ENCODE results near the gene CNTFR. TPM values are rescaled to one million over a fixed set of nuclear protein-coding genes. Genes with fewer than 3 reads are reported as not detected.

Gene CNTFR
- total and polyA plus RNA-seq, 2 donors (not counting 1 experiment from before 2014, with no cell fraction given), result not detected

GRCh38 chr9:34512131-34513078, 77.1 kb downstream of the CNTFR start:
- peaks cover 0 to 3% (median 0%) of the 10 kb centered on the region in 4 experiments for H3K27me3 ChIP-seq (replicated peaks in 1 of 4; ENCODE audit: control extremely low read depth in 1 of 4, control insufficient read depth in 3 of 4, insufficient read depth in 4 of 4, low read length in 3 of 4)
- ChIA-PET CTCF (interaction anchor here (3.6 kb wide), 1 partner anchor 11 kb away, joined by 14 read pairs; no protein-coding TSS in a partner anchor), POLR2A (no interaction called here)
- H3K27ac ChIP-seq (ENCODE audit: low read length in 2 of 2), result no peak overlapping the region
- H3K9ac ChIP-seq (ENCODE audit: low read length), result no peak overlapping the region
- Mint-ChIP-seq H3K9me3 (ENCODE audit: insufficient read depth) (no peaks in the 10 kb centered on the region), H3K4me3 (no peak overlapping the region), H3K4me1 (no peaks in the 10 kb centered on the region), H3K27me3 (peaks cover 16% of the 10 kb centered on the region), H3K27ac (no peak overlapping the region)
- no peaks in the 10 kb centered on the region for H4K20me1 ChIP-seq (ENCODE audit: control insufficient read depth, insufficient read depth, low read length, poor library complexity, severe bottlenecking)
- no peaks in the 10 kb centered on the region for H3K79me2 ChIP-seq (ENCODE audit: control insufficient read depth, insufficient read depth, low read length)
- ATAC-seq (ENCODE audit: low read depth) (no peak), DNase-seq (no peak)
- no peak overlapping the region for H2AFZ ChIP-seq (ENCODE audit: insufficient read depth, low read depth, low read length, poor library complexity, severe bottlenecking)
- H3K36me3 ChIP-seq (replicated peaks in 1 of 2; ENCODE audit: control extremely low read depth in 1 of 2, control insufficient read depth in 1 of 2, extremely low read depth in 1 of 2, insufficient read depth in 2 of 2, low read length in 1 of 2), result no peaks in the 10 kb centered on the region
- H3K4me2 ChIP-seq (replicated peaks; ENCODE audit: low read depth, low read length, poor library complexity, severe bottlenecking), result no peak overlapping the region
- WGBS (ENCODE audit: insufficient coverage), result 82% methylated on average over 7 of the region's 9 CpGs
- TF ChIP-seq EZH2 (IDR thresholded peaks at IDR 0.05; ENCODE audit: borderline replicate concordance, insufficient read depth, low read depth, low read length, poor library complexity, severe bottlenecking) (no peak), CTCF (IDR thresholded peaks at IDR 0.05) (no peak)
- no peaks in the 10 kb centered on the region for H3K9me3 ChIP-seq (ENCODE audit: control extremely low read depth in 1 of 3, control insufficient read depth in 2 of 3, insufficient read depth in 1 of 3, low read length in 2 of 3)
- H3K4me3 ChIP-seq (ENCODE audit: control extremely low read depth in 1 of 5, extremely low read depth in 1 of 5, insufficient read depth in 1 of 5, low read depth in 2 of 5, low read length in 4 of 5), result no peak overlapping the region
- H3K4me1 ChIP-seq (ENCODE audit: control insufficient read depth in 2 of 2, insufficient read depth in 2 of 2, low read length in 2 of 2), result no peaks in the 10 kb centered on the region
- intact Hi-C loops (cut with micrococcal nuclease), result no loop called here

Data from B cell (primary cell).